Activated naive CD8-positive, alpha-beta T cell (primary cell): ENCODE data around the gene OR9I1.

Experiments used
- H3K27ac Mint-ChIP-seq: one replicate; pipeline ENCODE4 v1.8.0; 2021; ENCODE audit warnings: mixed read lengths
- H3K27me3 Mint-ChIP-seq: one replicate; pipeline ENCODE4 v1.8.0; 2021; ENCODE audit warnings: mixed read lengths
- H3K36me3 Mint-ChIP-seq: one replicate; pipeline ENCODE4 v1.8.0; 2021; ENCODE audit warnings: mixed read lengths
- H3K4me1 Mint-ChIP-seq: one replicate; pipeline ENCODE4 v1.8.0; 2021; ENCODE audit warnings: low read depth, mixed read lengths
- H3K4me3 Mint-ChIP-seq: one replicate; pipeline ENCODE4 v1.8.0; 2021; ENCODE audit warnings: mild to moderate bottlenecking, mixed read lengths
- H3K9me3 Mint-ChIP-seq: one replicate; pipeline ENCODE4 v1.8.0; 2021; ENCODE audit warnings: low read depth, mixed read lengths

The OR9I1 gene

GRCh38 chr11:58068655-58069054, 56.7 kb downstream of the OR9I1 start:
- Mint-ChIP-seq H3K4me3 (no peak overlapping the region), H3K36me3 (peaks cover 2% of the 10 kb centered on the region), H3K27ac (no peak overlapping the region), H3K4me1 (no peaks in the 10 kb centered on the region), H3K9me3 (no peaks in the 10 kb centered on the region), H3K27me3 (no peaks in the 10 kb centered on the region)

- H3K27ac Mint-ChIP-seq, result no peak overlapping the region
- H3K36me3 Mint-ChIP-seq, result peaks cover 2% of the 10 kb centered on the region
- no peak overlapping the region for H3K4me3 Mint-ChIP-seq
- no peaks in the 10 kb centered on the region for H3K9me3 Mint-ChIP-seq
- H3K27me3 Mint-ChIP-seq, result no peaks in the 10 kb centered on the region
- no peaks in the 10 kb centered on the region for H3K4me1 Mint-ChIP-seq
These were observed 57.6 kb downstream of the OR9I1 start for GRCh38 chr11:58067685-58068084.
